ENCODE results near the gene CDK6.

CDK6 gene

DNA sequence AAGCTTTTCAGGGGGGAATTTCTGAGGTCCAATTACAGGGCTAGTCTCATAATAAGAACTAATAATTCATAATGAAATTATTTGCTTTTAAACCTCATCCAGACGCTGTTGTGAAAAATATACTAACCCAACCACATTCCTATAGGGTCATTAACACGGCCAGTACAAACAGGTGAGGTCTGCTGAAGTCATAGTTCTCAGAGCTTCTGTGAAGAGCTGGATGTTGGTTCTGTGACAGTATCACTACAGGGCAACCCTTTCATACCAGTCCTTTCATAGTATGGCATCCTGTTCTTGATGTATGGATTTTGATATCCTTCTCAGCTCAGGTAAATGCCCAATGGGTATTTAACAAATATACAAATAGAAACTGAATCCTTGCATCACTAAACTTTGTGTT, 183.8 kb downstream of the CDK6 start:
- DNase-seq (ENCODE audit: low read depth in 2 of 2, low spot score in 1 of 2): no peak

DNA sequence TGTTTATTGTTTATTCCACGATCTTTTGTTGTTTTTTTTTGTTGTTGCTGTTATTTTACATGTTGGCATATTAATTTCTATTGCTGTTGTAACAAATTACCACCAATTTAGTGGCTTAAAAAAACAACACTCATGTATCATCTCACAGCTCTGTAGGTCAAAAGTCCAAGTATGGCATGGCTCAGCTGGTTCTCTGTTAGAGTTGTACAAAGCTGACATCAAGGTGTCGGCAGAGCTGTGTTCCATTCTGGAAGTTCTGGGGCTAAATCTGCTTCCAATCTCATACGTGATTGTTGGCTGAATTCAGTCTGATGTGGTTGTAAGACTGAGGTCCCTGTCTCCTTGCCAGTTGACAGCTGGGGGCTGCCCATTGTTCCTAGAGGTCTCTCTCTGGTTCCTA, 186.0 kb downstream of the CDK6 start:
- DNase-seq (ENCODE audit: low read depth in 2 of 2, low spot score in 1 of 2): no peak

DNA sequence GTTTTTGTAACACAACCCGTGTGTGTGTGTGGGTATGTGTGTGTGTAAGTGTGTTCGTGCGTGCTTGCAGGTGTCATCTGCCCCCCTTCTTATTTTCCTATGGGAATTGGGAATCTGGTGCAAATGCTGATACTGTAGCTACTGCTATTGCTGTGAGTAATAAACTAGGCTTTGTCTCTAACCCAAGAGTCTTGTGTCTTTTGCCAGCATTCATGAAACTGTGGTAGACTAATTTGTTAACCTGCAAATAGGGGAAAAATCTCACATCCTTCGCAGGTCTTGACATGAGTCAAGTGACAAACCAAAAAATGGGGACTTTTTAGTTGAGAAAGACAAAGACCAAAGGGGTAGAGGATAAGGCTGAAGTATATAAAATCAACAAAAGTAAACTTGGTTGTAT, 188.3 kb downstream of the CDK6 start:
- no peak for DNase-seq (ENCODE audit: low read depth in 2 of 2, low spot score in 1 of 2)

DNA sequence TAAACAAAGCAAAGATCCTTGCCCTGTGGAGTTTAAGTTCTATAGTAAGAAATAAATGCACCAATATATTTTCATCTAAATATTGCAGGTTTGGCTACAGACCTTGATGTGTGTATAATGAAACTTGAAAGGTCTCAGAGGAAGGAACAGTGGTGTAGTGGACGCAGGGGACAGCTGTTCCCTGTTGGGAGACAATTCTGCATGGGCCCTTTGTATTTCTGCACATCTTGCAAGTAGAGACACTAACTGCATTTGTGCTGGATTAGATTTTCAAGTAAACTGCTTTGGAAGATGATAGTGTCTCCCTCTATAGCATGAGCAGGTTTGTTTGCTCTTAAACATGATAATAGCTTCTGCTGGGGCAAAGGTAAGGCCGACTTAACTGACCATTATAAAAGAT, 188.7 kb downstream of the CDK6 start:
- DNase-seq (ENCODE audit: low read depth in 2 of 2, low spot score in 1 of 2): no peak

DNA sequence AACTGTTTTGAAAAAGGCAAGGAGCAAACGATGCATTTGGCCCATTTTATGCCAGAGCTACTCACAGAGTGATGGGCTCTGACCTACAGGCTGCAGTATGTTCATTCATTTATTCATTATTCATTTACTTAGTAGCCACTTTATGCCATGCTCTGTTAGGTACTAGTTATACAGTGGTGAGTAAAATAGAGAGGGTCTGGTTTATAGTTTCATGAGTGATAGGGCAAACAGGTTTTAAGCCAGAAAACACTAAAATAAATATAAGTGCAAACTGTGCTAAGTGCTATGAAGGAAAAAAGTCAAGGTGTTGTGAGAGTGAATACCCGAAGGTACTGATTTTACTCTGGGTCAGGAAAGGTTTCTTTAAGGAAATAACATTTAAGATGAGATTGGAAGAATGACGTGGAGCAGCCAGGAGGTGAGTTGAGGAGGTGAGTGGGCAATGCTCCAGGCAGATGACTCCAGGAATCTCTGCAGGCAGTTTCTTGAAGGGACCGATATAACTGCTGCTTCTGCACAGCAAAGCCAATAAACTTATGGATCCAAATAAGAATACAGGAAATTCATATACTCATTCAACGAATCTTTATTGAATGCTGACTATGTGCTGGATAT, 189.3 kb downstream of the CDK6 start:
- DNase-seq (ENCODE audit: low read depth in 2 of 2, low spot score in 1 of 2): no peak

DNA sequence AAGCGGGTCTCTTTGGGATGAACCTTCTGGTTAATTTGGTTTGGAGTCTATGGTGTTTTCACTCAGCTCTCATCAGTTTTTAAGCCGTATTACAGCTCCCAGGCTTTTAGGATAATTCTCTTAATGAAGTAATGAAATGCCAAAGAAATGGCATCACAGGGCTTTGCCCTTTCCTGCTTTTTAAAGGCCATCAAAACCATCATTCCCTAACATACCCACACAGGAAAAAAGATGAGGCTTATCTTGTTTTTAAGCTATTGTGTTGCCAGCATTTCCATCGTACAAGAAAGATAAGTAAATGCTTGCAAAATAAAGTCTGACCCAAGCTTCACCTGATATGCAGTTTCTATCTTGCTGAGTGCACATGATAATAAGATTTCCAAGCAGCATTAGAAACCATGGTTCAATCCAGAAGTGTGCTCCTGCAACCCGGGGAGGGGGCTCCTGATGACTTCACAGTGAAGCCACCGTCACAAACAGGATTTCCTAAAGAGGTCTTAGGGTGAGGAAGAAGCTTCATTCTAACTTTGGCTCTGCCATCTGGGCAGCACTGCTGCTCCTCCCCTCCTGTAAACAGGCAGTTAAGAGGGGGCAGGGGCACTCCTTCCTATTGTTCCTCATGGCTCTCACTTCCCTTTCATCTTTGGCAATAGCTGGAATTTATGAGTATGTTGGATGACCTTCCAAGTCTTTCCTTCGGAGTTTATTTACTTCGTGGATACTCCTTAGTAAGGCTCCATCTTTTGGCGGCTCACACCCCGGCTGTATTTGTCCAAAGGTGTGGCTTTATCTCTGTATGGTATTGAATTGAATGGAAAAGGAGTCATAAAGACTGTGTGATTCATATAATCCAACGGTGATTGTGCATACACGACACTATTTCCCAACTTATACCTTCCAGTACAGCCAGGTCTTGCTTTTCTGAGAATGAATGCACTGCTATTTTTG, 191.0 kb downstream of the CDK6 start:
- no peak for DNase-seq (ENCODE audit: low read depth in 2 of 2, low spot score in 1 of 2)

DNA sequence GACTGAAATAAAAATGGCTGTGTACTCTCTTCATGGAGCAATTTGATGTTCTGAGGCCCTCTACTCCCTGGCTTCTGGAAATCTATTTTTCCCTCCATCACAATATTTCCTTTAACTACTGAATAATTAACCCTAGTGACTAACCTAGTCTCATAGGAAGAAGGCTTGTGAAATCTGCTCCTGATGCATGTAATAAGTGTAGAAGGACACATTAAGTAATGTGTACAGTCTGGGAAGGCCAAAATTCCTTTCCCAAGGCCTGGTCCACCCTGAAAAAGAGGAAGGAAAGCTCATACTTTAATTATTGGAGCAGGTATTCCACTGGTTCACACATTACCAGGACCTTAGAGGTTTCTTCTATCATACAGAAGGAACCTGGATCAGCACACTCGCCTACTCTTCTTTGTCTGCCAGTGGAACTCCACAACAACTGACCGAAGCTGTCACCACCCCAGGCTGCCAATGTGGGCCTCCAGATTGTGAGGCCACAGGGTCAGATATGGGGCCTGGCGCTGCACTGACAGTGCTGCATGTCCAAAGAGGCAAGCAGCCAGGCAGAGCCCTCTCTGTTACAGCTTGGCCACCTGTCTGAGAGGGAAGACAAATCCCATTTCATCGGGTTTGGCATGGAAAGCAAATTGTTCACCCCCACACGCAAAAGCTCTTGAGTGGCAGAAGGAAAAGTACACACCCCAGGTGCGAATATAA, 191.8 kb downstream of the CDK6 start:
- DNase-seq (ENCODE audit: low read depth in 2 of 2, low spot score in 1 of 2): no peak

DNA sequence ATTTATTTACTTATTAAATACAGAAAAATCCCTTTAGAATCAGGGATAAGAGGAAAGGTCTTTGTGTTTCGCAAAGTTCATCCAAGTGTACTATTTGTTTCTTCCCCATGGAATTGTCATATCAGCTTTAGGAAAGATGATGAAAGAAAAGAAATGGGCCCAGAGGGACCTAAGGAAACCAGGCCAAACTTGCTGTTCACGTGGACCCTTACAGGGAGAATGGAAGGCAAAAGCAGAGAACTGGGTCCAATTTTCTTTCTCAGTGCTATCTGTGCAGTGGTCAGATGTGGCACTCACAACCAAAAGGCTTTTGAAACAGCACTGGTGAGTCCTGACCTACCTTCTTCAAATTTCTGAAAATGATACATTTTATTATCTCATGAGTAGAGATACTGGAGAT, 192.6 kb downstream of the CDK6 start:
- DNase-seq (ENCODE audit: low read depth in 2 of 2, low spot score in 1 of 2): no peak

DNA sequence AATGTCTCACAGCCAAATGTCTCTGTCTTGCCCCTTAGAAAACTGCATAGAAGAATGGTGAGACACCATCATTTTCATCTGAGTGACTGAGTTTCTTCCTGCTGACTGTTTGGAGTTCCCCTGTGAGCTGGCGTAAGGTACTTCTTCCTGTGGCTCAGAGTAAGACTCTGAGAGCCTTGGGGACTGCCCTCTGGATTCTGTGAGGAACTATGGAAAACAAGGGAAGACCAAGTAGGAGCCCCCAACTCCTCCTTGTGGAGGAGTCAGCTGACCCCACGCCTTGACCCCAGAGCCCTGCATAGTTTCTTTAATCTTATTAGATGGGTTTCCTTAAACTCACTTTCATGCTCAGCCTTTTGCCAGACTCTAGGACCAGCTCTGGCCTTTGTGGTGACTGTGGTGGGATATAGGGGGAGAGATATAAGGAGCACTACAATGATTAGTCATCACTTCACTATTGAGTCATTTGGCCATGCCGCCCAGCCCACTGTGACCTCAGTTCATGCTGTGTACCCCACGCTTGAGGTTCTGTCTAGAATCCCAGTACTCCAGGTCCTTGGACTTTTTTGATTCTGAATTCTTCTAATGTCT, 194.4 kb downstream of the CDK6 start:
- DNase-seq (ENCODE audit: low read depth in 2 of 2, low spot score in 1 of 2): no peak

DNA sequence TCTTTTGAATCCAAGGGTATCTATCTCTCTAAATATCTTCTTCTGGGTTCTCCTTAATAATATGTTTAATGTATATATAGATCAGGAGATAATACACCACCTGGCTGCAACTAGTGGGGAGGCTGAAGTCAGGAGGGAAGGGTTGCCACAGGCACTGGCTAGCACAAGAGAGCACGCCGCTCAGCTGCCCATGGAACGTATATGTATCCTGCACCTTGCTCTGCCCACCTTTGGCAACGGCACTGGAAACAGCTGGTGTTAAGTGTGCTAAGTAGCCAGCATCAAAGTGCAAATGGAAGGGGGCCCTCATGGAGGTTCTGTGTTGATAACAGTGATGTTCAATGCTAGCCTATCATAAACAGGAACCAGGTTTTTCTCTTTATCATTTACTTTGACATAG, 196.4 kb downstream of the CDK6 start:
- no peak for DNase-seq (ENCODE audit: low read depth in 2 of 2, low spot score in 1 of 2)

DNA sequence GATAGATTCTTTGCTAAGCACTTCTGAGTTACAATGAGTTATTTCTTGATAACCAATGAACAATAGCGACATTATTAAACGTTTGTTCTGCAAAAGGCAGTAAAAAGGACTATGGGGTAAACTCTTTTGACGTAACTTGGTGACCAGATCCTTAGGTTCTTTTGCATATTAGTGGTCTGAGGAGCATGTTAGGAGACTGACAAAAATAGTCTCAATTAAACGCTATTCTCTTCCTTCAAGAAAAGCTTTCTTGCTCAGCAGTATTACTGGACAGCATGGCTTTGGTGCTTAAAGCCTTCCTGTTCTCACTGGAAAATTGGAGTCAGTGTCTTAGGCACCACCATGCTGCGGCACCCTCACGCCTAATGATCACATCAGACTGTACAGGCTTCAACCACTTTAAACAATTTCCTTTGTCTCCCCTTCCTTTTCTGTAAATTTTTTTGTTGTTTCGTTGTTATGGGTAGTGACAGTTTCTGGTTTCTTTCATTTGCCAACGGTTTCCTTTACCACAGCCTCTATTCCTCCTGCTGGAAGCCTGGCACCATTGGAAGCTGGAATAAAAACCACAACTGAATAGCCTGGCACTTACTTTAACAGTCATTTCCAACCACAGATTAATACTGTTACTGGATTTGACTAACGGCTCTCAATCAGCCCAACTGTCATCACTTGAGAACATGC, 197.0 kb downstream of the CDK6 start:
- DNase-seq (ENCODE audit: low read depth in 2 of 2, low spot score in 1 of 2): no peak

DNA sequence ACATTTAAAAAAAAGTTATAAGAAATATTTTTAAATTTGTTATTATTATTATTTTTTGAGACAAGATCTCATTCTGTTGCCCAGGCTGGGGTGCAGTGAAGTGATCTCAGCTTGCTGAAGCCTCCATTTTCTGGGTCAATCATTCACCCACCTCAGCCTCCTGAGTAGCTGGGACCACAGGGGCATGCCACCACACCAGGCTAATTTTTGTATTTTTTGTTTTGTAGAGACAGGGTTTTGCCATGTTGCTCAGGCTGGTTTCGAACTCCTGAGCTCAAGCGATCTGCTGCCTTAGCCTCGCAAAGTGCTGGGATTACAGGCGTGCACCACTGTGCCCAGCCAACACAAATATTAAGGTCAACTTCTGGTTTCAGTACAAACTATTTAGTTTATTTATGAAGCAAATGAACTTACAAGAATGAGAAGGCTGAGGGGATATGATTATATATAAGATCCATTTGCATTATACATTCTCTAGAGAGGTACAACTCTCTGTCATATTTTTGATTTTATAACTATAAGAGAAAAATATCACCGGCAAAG, 200.3 kb downstream of the CDK6 start:
- no peak for DNase-seq (ENCODE audit: low read depth in 2 of 2, low spot score in 1 of 2)

DNA sequence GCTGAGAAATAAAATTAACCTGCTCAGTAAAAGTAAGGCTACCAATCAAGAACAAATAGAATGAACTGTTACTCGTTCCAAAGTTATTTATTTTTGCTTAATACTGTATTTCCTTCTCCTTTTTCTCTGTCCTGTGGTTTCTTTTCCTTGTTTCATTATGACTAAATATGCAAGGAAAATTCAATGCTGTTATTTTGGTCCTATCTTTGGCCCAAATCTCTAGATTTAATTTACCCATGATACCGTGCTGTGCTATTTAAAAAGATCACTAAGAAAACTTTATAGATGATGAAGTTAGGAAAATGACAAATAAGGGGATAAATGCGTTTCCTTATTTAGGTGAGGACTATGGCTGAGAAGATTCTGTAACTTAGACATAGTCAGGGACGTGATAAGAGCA, 200.8 kb downstream of the CDK6 start:
- no peak for DNase-seq (ENCODE audit: low read depth in 2 of 2, low spot score in 1 of 2)

DNA sequence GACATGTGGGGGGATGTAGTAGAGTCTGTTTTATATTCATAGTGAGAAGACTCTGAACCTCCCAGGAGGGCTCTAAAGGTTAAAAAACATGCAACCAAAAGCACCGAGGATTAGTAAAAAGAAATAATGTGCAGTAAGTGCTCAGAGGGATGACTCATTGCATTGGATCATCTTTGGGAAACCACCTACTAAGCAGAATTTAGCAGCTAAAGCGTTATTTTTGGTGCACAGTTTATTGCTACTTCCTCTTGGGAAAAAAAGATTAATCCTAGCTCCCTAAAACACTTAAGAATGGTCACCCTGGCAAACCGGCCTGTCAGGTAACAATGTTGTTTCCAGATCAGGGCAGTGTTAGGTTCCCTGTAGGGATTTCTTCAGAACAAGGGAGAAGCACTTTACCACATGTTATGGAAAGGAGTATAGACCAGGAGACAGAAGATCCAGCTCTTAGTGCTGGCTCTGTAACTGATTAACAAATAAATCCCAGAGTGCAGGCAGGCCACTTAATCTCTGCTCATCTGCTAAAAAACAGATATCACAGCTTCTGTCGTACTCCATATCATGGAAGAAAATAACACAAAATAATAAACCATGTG, 201.4 kb downstream of the CDK6 start:
- no peak for DNase-seq (ENCODE audit: low read depth in 2 of 2, low spot score in 1 of 2)

DNA sequence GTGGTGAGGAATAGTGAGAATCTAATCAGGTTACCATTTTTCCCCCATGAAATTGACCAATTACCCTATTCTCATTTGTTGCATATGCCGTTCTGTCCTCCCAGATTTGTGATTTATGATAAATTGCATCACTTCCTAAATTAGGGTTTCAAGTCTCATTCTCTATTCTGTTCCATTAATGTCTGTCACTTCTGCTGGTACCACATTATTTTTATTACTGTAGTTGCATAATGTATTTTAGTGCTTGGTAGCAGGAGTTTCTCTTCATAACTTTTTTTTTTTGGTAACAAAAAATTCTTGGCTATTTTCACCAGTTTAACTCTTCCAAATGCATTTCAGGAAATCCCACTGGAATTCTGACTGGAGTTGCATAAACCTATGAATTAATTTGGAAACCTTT, 202.2 kb downstream of the CDK6 start:
- no peak for DNase-seq (ENCODE audit: low read depth in 2 of 2, low spot score in 1 of 2)

DNA sequence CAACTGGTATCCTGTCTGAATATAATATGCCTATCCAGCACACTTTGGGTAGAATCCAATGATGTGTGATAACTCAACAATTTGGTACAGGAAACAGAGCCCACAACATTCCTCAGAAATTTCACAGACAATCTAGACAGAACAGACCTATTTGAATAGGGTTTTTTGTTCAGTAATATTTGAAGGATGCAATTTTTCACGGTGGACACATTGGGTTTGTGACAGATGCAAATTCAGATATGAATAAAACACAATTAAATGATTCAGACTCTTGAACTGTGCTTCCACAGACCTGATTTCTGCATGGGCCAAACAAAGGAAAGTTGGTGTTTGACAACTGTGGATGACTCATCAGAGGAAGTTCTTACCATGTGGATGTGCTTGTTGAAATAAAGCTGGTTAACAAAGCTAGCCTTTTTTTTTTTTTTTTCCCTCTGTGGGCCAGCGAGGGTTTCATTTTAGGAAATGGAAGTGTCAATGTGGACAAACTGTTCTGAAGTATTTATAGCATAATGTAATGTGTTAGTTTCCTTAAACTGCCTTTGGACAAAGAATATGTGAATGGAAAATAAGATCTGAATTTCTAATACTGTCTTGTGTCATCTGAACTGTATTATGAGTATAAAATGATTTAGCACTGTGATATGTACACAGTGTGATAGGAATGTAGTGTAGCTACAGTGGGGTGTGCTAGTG, 203.0 kb downstream of the CDK6 start:
- DNase-seq (ENCODE audit: low read depth in 2 of 2, low spot score in 1 of 2): no peak

DNA sequence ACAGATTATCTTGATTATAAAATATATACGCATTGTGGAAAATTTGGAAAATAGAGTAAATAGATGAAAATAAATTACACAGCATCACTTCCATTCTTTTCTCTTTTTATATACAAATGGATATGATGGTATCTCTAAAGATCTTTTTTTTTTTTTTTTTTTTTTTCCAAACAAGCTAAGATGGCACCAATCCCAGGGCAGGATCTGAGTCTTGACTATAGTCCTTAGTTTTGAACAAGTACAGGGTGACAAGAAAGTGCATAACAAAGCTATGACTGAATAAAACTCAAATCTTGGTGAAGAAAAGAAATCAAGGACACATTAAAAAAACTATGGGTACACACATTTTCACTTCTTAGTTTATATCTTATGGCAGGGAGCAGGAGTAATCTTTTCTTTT, 203.6 kb downstream of the CDK6 start:
- DNase-seq (ENCODE audit: low read depth in 2 of 2, low spot score in 1 of 2): no peak

DNA sequence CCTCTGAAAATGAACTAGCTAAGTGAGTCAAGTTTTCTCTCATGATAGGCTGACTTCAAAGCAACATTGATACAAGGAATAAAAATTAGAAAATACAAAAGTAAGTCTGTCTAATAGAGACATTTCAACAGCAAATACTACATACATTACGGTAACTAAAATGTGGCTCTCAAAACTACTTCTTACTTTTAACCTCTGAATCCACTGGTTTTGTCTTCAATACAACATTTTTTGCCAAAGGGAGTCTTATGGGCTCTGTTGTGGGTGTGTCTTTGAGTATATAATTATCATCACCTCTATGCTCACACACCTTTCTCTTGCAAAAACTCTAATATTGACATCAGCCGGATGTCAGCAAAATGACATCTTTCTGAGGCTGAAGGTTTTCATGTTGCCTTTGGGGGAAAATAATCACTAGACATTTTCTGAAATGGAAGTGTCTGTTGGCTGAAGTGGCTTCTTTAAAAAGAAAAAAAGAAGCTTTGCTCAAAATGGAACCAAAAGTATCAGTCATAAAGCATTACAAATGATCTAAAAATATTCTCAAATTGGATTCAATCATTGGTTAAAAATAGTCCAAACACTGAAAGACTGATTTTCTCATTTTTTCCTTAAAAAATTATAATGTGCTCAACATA, 204.4 kb downstream of the CDK6 start:
- no peak for DNase-seq (ENCODE audit: low read depth in 2 of 2, low spot score in 1 of 2)

DNA sequence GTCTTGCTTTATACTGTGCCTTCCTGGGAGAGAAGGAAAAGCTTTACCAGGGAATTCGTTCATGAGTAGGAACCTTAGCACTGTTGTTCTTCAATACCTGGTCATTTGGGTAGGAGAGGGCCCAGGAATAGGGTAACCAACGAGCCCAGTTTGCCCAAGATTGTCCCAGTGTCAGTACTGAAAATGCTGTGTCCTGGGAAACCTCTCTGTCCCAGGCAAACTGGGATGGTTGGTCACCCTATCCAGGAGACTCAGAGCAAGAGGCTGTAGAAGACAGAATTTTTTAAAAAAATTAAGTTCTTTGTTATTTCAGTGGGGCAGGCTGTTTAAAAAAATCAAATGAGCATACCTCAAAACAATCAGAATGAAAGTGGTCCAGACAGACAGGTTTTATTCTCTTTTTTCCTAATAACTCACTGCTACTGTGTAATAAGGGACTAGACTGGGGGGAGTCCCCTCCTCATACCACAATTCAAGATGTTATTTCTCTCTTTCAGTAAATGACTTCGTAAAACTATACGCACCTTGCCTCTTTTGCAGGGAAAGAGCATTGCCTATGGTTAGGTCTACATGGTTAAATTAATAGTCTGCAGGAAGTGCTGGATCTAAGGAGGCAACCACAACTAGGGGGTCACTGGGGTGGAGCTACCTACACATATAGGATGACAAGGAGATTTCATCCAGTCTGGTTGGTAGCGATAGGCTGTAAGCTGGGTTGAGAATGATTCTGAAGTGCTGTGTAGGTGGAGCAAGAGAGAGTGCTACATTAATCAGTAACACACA, 205.1 kb downstream of the CDK6 start:
- DNase-seq (ENCODE audit: low read depth in 2 of 2, low spot score in 1 of 2): no peak

All from stimulated activated CD8-positive, alpha-beta memory T cell treated with anti-CD3 and anti-CD28 coated beads, Interleukin-4, amount 100 ng/mL, for 1 hour (primary cell).